Measurements from ENCODE around the gene MEFV. TPM values are rescaled to one million over a fixed set of nuclear protein-coding genes. Genes with fewer than 3 reads are reported as not detected.

Gene MEFV
- total RNA-seq, 1 experiment from 2014 or later = 0.46 TPM

GRCh38 chr16:3259836-3260235, 3.4 kb upstream of the MEFV start:
- H3K4me1 ChIP-seq (ENCODE audit: control insufficient read depth, insufficient read depth, low read length) = peaks cover 6% of the 10 kb centered on the region; the same call in 1 of the 2 replicates
- no peaks in the 10 kb centered on the region for H3K27me3 ChIP-seq (ENCODE audit: control insufficient read depth, insufficient read depth, low read length)
- H3K27ac ChIP-seq (ENCODE audit: low read length) = no peak overlapping the region
- BruUV-seq (replicated peaks) = no TSS peak
- TF ChIP-seq TCF7L2 (IDR thresholded peaks at IDR 0.05; ENCODE audit: low read depth, low read length) = no peak
- TF ChIP-seq, protein P1, sequence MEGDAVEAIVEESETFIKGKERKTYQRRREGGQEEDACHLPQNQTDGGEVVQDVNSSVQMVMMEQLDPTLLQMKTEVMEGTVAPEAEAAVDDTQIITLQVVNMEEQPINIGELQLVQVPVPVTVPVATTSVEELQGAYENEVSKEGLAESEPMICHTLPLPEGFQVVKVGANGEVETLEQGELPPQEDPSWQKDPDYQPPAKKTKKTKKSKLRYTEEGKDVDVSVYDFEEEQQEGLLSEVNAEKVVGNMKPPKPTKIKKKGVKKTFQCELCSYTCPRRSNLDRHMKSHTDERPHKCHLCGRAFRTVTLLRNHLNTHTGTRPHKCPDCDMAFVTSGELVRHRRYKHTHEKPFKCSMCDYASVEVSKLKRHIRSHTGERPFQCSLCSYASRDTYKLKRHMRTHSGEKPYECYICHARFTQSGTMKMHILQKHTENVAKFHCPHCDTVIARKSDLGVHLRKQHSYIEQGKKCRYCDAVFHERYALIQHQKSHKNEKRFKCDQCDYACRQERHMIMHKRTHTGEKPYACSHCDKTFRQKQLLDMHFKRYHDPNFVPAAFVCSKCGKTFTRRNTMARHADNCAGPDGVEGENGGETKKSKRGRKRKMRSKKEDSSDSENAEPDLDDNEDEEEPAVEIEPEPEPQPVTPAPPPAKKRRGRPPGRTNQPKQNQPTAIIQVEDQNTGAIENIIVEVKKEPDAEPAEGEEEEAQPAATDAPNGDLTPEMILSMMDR (IDR thresholded peaks at IDR 0.05) = no peak
- no peak for TF ChIP-seq SIN3A (IDR thresholded peaks at IDR 0.05; ENCODE audit: borderline replicate concordance, insufficient read depth, low read depth, low read length)
- no peak for TF ChIP-seq REST (IDR thresholded peaks at IDR 0.05; ENCODE audit: insufficient read depth in 1 of 2, low read depth in 2 of 2, low read length in 1 of 2)
- TF ChIP-seq POLR2AphosphoS5 (IDR thresholded peaks at IDR 0.05; ENCODE audit: low read depth, low read length) = no peak
- ChIA-PET POLR2A (interaction anchor here (0.6 kb wide), 1 partner anchor 101 kb away, joined by 8 read pairs; no protein-coding TSS in a partner anchor), CTCF (interaction anchor here (0.6 kb wide), 1 partner anchor 55 kb away, joined by 4 read pairs; no protein-coding TSS in a partner anchor)
- ATAC-seq (no peak), DNase-seq (ENCODE audit: low read depth, low spot score) (no peak)
- H3K4me3 ChIP-seq (ENCODE audit: low read depth in 2 of 2, low read length in 2 of 2) = no peak overlapping the region
- no peaks in the 10 kb centered on the region for H3K36me3 ChIP-seq (ENCODE audit: control insufficient read depth, insufficient read depth, low read length)
- no peaks in the 10 kb centered on the region for H3K9me3 ChIP-seq (ENCODE audit: control insufficient read depth, insufficient read depth, low read depth, low read length)
- in situ Hi-C loops (cut with HindIII; ENCODE audit: low pct_unique_long_range_greater_than_20kb, low sequenced_read_pairs) = no loop called here
- intact Hi-C loops (cut with micrococcal nuclease; ENCODE audit: unreplicated experiment) = no loop called here

DNA sequence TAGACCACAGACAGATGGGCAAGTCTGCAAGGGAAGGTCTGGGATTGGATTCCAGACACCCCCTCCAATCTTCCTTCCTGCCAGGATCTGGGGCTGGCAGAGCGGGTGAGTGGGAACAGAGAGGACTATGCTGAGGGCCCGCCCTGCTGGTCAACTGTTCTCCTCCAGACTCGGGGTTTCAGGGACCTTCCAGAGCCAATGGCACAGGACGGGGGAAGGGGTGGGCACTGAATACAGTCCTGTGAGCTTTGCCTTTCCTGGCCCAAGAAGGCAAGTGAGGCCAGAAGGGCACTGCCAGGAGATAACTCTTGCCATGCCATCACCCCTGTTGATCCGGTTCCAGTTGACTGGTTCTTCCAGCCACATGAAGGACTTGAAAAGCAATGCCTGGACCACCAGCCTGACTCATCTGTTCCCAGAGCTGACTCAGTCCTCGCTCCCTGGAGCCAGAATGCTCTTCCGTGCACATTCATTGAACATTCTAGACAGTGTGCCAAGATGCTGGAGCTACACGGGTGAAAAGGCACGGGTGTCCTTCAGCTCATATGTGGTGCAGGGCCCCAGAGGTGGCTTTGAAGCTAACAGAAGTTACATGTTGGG, 533 bp upstream of the MEFV start:
- no peak overlapping the region for H3K4me3 ChIP-seq (ENCODE audit: low read depth in 2 of 2, low read length in 2 of 2)
- DNase-seq (ENCODE audit: low read depth, low spot score) (no peak), ATAC-seq (no peak)
- POLR2A ChIA-PET = no interaction called here
- TF ChIP-seq, protein P1 (IDR thresholded peaks at IDR 0.05) = no peak
- TF ChIP-seq POLR2AphosphoS5 (IDR thresholded peaks at IDR 0.05; ENCODE audit: low read depth, low read length) (no peak), SIN3A (IDR thresholded peaks at IDR 0.05; ENCODE audit: borderline replicate concordance, insufficient read depth, low read depth, low read length) (no peak), REST (IDR thresholded peaks at IDR 0.05; ENCODE audit: insufficient read depth in 1 of 2, low read depth in 2 of 2, low read length in 1 of 2) (no peak), TCF7L2 (IDR thresholded peaks at IDR 0.05; ENCODE audit: low read depth, low read length) (no peak)
- H3K4me1 ChIP-seq (ENCODE audit: control insufficient read depth, insufficient read depth, low read length) = no peaks in the 10 kb centered on the region
- H3K9me3 ChIP-seq (ENCODE audit: control insufficient read depth, insufficient read depth, low read depth, low read length) = no peaks in the 10 kb centered on the region
- BruUV-seq (replicated peaks) = no TSS peak
- no peaks in the 10 kb centered on the region for H3K27me3 ChIP-seq (ENCODE audit: control insufficient read depth, insufficient read depth, low read length)
- no peak overlapping the region for H3K27ac ChIP-seq (ENCODE audit: low read length)
- H3K36me3 ChIP-seq (ENCODE audit: control insufficient read depth, insufficient read depth, low read length) = no peaks in the 10 kb centered on the region
- CTCF ChIA-PET = no interaction called here
- intact Hi-C loops (cut with micrococcal nuclease; ENCODE audit: unreplicated experiment) = no loop called here
- in situ Hi-C loops (cut with HindIII; ENCODE audit: low pct_unique_long_range_greater_than_20kb, low sequenced_read_pairs) = no loop called here
